ENCODE measurements around the gene LAMA4. TPM values are rescaled to one million over a fixed set of nuclear protein-coding genes. Genes with fewer than 3 reads are reported as not detected.

The LAMA4 gene
- total and polyA plus RNA-seq, 4 donors = 2.1 to 6.0 (median 3.5) TPM

- TF ChIP-seq REST (IDR thresholded peaks at IDR 0.05) = no peak
- TF ChIP-seq GABPA (IDR thresholded peaks at IDR 0.05 in 1 of 2, conservative IDR thresholded peaks at IDR 0.05 in 1 of 2) = no peak
- TF ChIP-seq ATF3 (IDR thresholded peaks at IDR 0.05) = no peak
- TF ChIP-seq HNF4A (conservative IDR thresholded peaks at IDR 0.05) = no peak
- no peak for TF ChIP-seq NR2F2 (IDR thresholded peaks at IDR 0.05)
These were observed 46.6 kb downstream of the LAMA4 start (continued) for GRCh38 chr6:112207776-112208175.

GRCh38 chr6:112207131-112207530 lies 47.2 kb downstream of the LAMA4 start:
- Histone ChIP-seq H3K27ac (ENCODE audit: low read depth in 1 of 2, low read length in 2 of 2) (no peak overlapping the region), H3K9me3 (ENCODE audit: control insufficient read depth in 4 of 4, low read length in 3 of 4) (no peaks in the 10 kb centered on the region), H3K36me3 (ENCODE audit: control insufficient read depth in 4 of 4, insufficient read depth in 3 of 4, low read depth in 1 of 4, low read length in 3 of 4) (no peaks in the 10 kb centered on the region), H3K9ac (ENCODE audit: low read depth in 1 of 2, low read length in 2 of 2) (no peak overlapping the region), H3K27me3 (ENCODE audit: control insufficient read depth in 4 of 4, insufficient read depth in 4 of 4, low read length in 3 of 4) (no peaks in the 10 kb centered on the region), H3K4me1 (ENCODE audit: control insufficient read depth in 4 of 4, insufficient read depth in 4 of 4, low read length in 3 of 4) (peaks cover 3 to 23% (median 14%) of the 10 kb centered on the region in 4 donors), H3K4me3 (ENCODE audit: low read depth in 1 of 3, low read length in 3 of 3) (no peak overlapping the region)
- TF ChIP-seq GABPA (IDR thresholded peaks at IDR 0.05 in 1 of 2, conservative IDR thresholded peaks at IDR 0.05 in 1 of 2) = no peak
- no peak for DNase-seq (ENCODE audit: low spot score)
- 97% methylated on average over 4 of the region's 4 CpGs for WGBS

GRCh38 chr6:112206110-112206458 lies 48.3 kb downstream of the LAMA4 start:
- no peaks in the 10 kb centered on the region for H3K27me3 ChIP-seq (ENCODE audit: control insufficient read depth in 4 of 4, insufficient read depth in 4 of 4, low read length in 3 of 4)
- no peak overlapping the region for H3K9ac ChIP-seq (ENCODE audit: low read depth in 1 of 2, low read length in 2 of 2)
- no peaks in the 10 kb centered on the region for H3K36me3 ChIP-seq (ENCODE audit: control insufficient read depth in 4 of 4, insufficient read depth in 3 of 4, low read depth in 1 of 4, low read length in 3 of 4)
- no peak overlapping the region for H3K27ac ChIP-seq (ENCODE audit: low read depth in 1 of 2, low read length in 2 of 2)
- no peak for TF ChIP-seq EGR1 (IDR thresholded peaks at IDR 0.05; ENCODE audit: low read depth in 2 of 2)
- TF ChIP-seq GABPA (IDR thresholded peaks at IDR 0.05 in 1 of 2, conservative IDR thresholded peaks at IDR 0.05 in 1 of 2) = no peak
- TF ChIP-seq YY1 (IDR thresholded peaks at IDR 0.05) = no peak
- TF ChIP-seq TAF1 (conservative IDR thresholded peaks at IDR 0.05) = no peak
- TF ChIP-seq HNF4A (conservative IDR thresholded peaks at IDR 0.05) = no peak
- no peak for TF ChIP-seq RAD21 (IDR thresholded peaks at IDR 0.05)
- no peak for TF ChIP-seq HNF4G (IDR thresholded peaks at IDR 0.05)
- no peak for TF ChIP-seq JUND (IDR thresholded peaks at IDR 0.05)
- no peak for TF ChIP-seq ZBTB33 (IDR thresholded peaks at IDR 0.05)
- peaks cover 3 to 23% (median 14%) of the 10 kb centered on the region in 4 donors for H3K4me1 ChIP-seq (ENCODE audit: control insufficient read depth in 4 of 4, insufficient read depth in 4 of 4, low read length in 3 of 4)
- no peak overlapping the region for H3K4me3 ChIP-seq (ENCODE audit: low read depth in 1 of 3, low read length in 3 of 3)
- DNase-seq (ENCODE audit: low spot score) = no peak
- H3K9me3 ChIP-seq (ENCODE audit: control insufficient read depth in 4 of 4, low read length in 3 of 4) = no peaks in the 10 kb centered on the region

Data from liver (tissue), 9 donors.